ENCODE measurements around the gene CAND2. TPM values are rescaled to one million over a fixed set of nuclear protein-coding genes. Genes with fewer than 3 reads are reported as not detected.

Gene CAND2
- total and polyA plus RNA-seq, 9 of the 15 experiments (the other 6 are each of a cell fraction or from before 2014, with no cell fraction given): 0.91 to 14.9 (median 4.3) TPM

DNA sequence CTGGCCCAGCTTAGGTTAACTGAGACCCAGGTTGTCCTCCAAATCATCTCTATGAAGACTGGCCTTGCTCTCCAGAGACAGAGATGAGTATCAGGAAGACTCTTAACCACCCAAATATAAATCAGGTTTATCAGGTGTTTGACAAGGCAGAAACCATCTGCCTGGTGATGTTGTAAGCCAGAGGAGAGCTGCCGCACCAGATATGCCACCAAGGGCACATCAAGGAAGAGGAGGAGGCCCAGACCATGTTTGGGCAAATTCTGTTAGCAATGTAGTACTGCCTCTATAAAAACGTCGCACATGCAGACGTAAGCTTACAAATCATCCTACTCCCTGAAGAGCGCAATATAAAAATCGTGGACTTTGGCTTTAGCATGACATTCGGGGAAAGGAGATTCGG lies 65.9 kb downstream of the CAND2 start (continued):
- TF ChIP-seq ILF3 (IDR thresholded peaks at IDR 0.05; ENCODE audit: borderline replicate concordance) (no peak), ZNF239 (CRISPR knock-in tag; IDR thresholded peaks at IDR 0.05) (no peak), ZNF24 (IDR thresholded peaks at IDR 0.05) (no peak), NCOA1 (IDR thresholded peaks at IDR 0.05; ENCODE audit: low read depth) (no peak), TAF9B (IDR thresholded peaks at IDR 0.05; ENCODE audit: partially characterized antibody) (no peak), POU5F1 (IDR thresholded peaks at IDR 0.05; ENCODE audit: borderline replicate concordance, low read depth, low read length, partially characterized antibody) (no peak), PHTF2 (CRISPR knock-in tag; IDR thresholded peaks at IDR 0.05) (no peak), IRF2 (CRISPR knock-in tag; IDR thresholded peaks at IDR 0.05) (no peak), ZNF586 (CRISPR knock-in tag; conservative IDR thresholded peaks at IDR 0.05) (no peak), HDAC8 (tag; IDR thresholded peaks at IDR 0.05) (no peak), TAF1 (IDR thresholded peaks at IDR 0.05; ENCODE audit: control insufficient read depth, extremely low read depth, insufficient read depth, low read length, severe bottlenecking) (no peak), CBFA2T3 (IDR thresholded peaks at IDR 0.05) (peak; percentile 64), ZC3H8 (IDR thresholded peaks at IDR 0.05) (no peak), TCFL5 (CRISPR knock-in tag; conservative IDR thresholded peaks at IDR 0.05) (no peak), HEY1 (CRISPR knock-in tag; IDR thresholded peaks at IDR 0.05; ENCODE audit: borderline replicate concordance) (no peak), SRF (CRISPR knock-in tag; IDR thresholded peaks at IDR 0.05) (peak in 1 of 2 experiments; percentile 80; a peak in 2 of 4 replicates), ASH1L (IDR thresholded peaks at IDR 0.05; ENCODE audit: borderline replicate concordance, low read depth, partially characterized antibody) (no peak), ZFP36 (IDR thresholded peaks at IDR 0.05; ENCODE audit: low read depth, low read length, partially characterized antibody) (no peak), HCFC1 (IDR thresholded peaks at IDR 0.05; ENCODE audit: low read depth, low read length) (no peak), MYNN (IDR thresholded peaks at IDR 0.05) (no peak), MYNN (CRISPR knock-in tag; IDR thresholded peaks at IDR 0.05) (no peak), RBFOX2 (IDR thresholded peaks at IDR 0.05; ENCODE audit: low read depth, low read length) (no peak), RBM14 (IDR thresholded peaks at IDR 0.05; ENCODE audit: borderline replicate concordance, insufficient read depth, low read depth, low read length) (no peak), MEIS2 (IDR thresholded peaks at IDR 0.05; ENCODE audit: partially characterized antibody) (peak; percentile 71), ARID1B (IDR thresholded peaks at IDR 0.05) (0 out of 2 replicates have a peak, but pooled peaks have one; percentile 29), ZFX (CRISPR knock-in tag; IDR thresholded peaks at IDR 0.05) (0 out of 2 replicates have a peak, but pooled peaks have one; percentile 15)
- TF ChIP-seq, protein P1, sequence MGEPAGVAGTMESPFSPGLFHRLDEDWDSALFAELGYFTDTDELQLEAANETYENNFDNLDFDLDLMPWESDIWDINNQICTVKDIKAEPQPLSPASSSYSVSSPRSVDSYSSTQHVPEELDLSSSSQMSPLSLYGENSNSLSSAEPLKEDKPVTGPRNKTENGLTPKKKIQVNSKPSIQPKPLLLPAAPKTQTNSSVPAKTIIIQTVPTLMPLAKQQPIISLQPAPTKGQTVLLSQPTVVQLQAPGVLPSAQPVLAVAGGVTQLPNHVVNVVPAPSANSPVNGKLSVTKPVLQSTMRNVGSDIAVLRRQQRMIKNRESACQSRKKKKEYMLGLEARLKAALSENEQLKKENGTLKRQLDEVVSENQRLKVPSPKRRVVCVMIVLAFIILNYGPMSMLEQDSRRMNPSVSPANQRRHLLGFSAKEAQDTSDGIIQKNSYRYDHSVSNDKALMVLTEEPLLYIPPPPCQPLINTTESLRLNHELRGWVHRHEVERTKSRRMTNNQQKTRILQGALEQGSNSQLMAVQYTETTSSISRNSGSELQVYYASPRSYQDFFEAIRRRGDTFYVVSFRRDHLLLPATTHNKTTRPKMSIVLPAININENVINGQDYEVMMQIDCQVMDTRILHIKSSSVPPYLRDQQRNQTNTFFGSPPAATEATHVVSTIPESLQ (CRISPR knock-in tag; IDR thresholded peaks at IDR 0.05): no peak
- TF ChIP-seq, protein P2, sequence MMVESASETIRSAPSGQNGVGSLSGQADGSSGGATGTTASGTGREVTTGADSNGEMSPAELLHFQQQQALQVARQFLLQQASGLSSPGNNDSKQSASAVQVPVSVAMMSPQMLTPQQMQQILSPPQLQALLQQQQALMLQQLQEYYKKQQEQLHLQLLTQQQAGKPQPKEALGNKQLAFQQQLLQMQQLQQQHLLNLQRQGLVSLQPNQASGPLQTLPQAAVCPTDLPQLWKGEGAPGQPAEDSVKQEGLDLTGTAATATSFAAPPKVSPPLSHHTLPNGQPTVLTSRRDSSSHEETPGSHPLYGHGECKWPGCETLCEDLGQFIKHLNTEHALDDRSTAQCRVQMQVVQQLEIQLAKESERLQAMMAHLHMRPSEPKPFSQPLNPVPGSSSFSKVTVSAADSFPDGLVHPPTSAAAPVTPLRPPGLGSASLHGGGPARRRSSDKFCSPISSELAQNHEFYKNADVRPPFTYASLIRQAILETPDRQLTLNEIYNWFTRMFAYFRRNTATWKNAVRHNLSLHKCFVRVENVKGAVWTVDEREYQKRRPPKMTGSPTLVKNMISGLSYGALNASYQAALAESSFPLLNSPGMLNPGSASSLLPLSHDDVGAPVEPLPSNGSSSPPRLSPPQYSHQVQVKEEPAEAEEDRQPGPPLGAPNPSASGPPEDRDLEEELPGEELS (CRISPR knock-in tag; IDR thresholded peaks at IDR 0.05; ENCODE audit: borderline replicate concordance): no peak

Data from K562 (cell line).